GM23338 (cell line): Measurements from ENCODE around the gene ERGIC2. TPM values are rescaled to one million over a fixed set of nuclear protein-coding genes. Genes with fewer than 3 reads are reported as not detected.

Experiments used
- ATAC-seq: fragments of 200-7000 bp; cut with Tn5 transposase; 3 replicates; pipeline ENCODE4 v1.9.1; 2020
- DNase-seq: peaks from one replicate; pipeline ENCODE4 v3.0.0-alpha.2; 2015; ENCODE audit warnings: low spot score
- H2AFZ ChIP-seq: fragments of 200-600 bp; sonication (generic); 2 replicates; pipeline ENCODE4 v1.8.0; 2016; ENCODE audit warnings: antibody characterized with exemption, mild to moderate bottlenecking, moderate library complexity
- H3F3A ChIP-seq: fragments of 200-600 bp; sonication (generic); replicated peaks from 2 replicates; pipeline ENCODE4 v1.8.0; 2017; ENCODE audit warnings: antibody characterized with exemption, mixed run types, low read depth
- H3K27ac ChIP-seq: fragments of 200-600 bp; sonication (generic); 2 replicates; pipeline ENCODE4 v1.6.1; 2016; ENCODE audit warnings: low read depth
- H3K27me3 ChIP-seq: fragments of 200-600 bp; sonication (generic); 2 replicates; pipeline ENCODE4 v1.8.0; 2016; ENCODE audit warnings: mild to moderate bottlenecking, mixed run types, moderate library complexity; ENCODE audit not compliant: insufficient read depth
- H3K36me3 ChIP-seq: fragments of 200-600 bp; sonication (generic); 2 replicates; pipeline ENCODE4 v1.8.0; 2016; ENCODE audit warnings: mild to moderate bottlenecking; ENCODE audit not compliant: insufficient read depth
- H3K4me1 ChIP-seq: fragments of 200-600 bp; sonication (generic); 2 replicates; pipeline ENCODE4 v1.8.0; 2016; ENCODE audit warnings: mild to moderate bottlenecking, moderate library complexity; ENCODE audit not compliant: insufficient read depth
- H3K4me2 ChIP-seq: fragments of 200-600 bp; sonication (generic); 2 replicates; pipeline ENCODE4 v1.7.1; 2017; ENCODE audit warnings: mixed run types
- H3K4me3 ChIP-seq: fragments of 200-600 bp; sonication (generic); 2 replicates; pipeline ENCODE4 v1.6.1; 2016; ENCODE audit warnings: mixed run types
- H3K79me2 ChIP-seq: fragments of 200-600 bp; sonication (generic); replicated peaks from 2 replicates; pipeline ENCODE4 v1.8.0; 2017; ENCODE audit warnings: mild to moderate bottlenecking; ENCODE audit not compliant: insufficient read depth
- H3K9me2 ChIP-seq: fragments of 200-600 bp; sonication (generic); 2 replicates; pipeline ENCODE4 v1.8.0; 2017; ENCODE audit not compliant: insufficient read depth
- H4K20me1 ChIP-seq: fragments of 200-600 bp; sonication (generic); replicated peaks from 2 replicates; pipeline ENCODE4 v1.8.0; 2017; ENCODE audit warnings: mild to moderate bottlenecking; ENCODE audit not compliant: insufficient read depth
- H3K27ac Mint-ChIP-seq: 2 replicates; pipeline ENCODE4 v1.8.0; 2020; ENCODE audit warnings: inconsistent platforms, mild to moderate bottlenecking, moderate library complexity, mixed read lengths
- H3K27me3 Mint-ChIP-seq: 3 replicates; pipeline ENCODE4 v1.8.0; 2022; ENCODE audit warnings: low read depth, mild to moderate bottlenecking, moderate library complexity, mixed read lengths, inconsistent platforms; ENCODE audit not compliant: insufficient read depth, poor library complexity
- H3K36me3 Mint-ChIP-seq: 3 replicates; pipeline ENCODE4 v1.8.0; 2021; ENCODE audit warnings: low read depth, mild to moderate bottlenecking, inconsistent platforms, moderate library complexity, mixed read lengths
- H3K4me1 Mint-ChIP-seq: 3 replicates; pipeline ENCODE4 v1.8.0; 2020; ENCODE audit warnings: mild to moderate bottlenecking, inconsistent platforms, mixed read lengths
- H3K4me3 Mint-ChIP-seq: 3 replicates; pipeline ENCODE4 v1.8.0; 2021; ENCODE audit warnings: moderate library complexity, mild to moderate bottlenecking, inconsistent platforms, mixed read lengths
- H3K9me3 Mint-ChIP-seq: 3 replicates; pipeline ENCODE4 v1.8.0; 2020; ENCODE audit warnings: moderate library complexity, mild to moderate bottlenecking, inconsistent platforms, mixed read lengths
- CREB1 ChIP-seq: fragments of 250-450 bp; sonication (Bioruptor Pico); IDR thresholded peaks from 2 replicates; pipeline ENCODE4 v1.5.0; 2020; ENCODE audit warnings: low read depth, mild to moderate bottlenecking, moderate library complexity
- CTCF ChIP-seq, 2 experiments: fragments of 200-600 bp in 1 of 2; sonication (generic) in 1 of 2; conservative IDR thresholded peaks; 2 replicates each; pipeline versions ENCODE4 v1.5.1 to v1.6.1; 2016 to 2017; ENCODE audit warnings: antibody characterized with exemption in 2 of 2, low read depth in 2 of 2, mild to moderate bottlenecking in 2 of 2, moderate library complexity in 1 of 2
- ETS1 ChIP-seq: IDR thresholded peaks from 2 replicates; pipeline ENCODE4 v1.6.1; 2016; ENCODE audit warnings: antibody characterized with exemption
- EZH2 ChIP-seq: fragments of 200-600 bp; sonication (generic); IDR thresholded peaks from one replicate; pipeline ENCODE4 v1.8.0; 2017; ENCODE audit warnings: antibody characterized with exemption, mild to moderate bottlenecking, low read depth; ENCODE audit not compliant: unreplicated experiment
- EZH2phosphoT487 ChIP-seq: fragments of 200-600 bp; sonication (generic); IDR thresholded peaks from one replicate; pipeline ENCODE4 v1.8.1; 2018; ENCODE audit warnings: antibody characterized with exemption; ENCODE audit not compliant: unreplicated experiment
- JUNB ChIP-seq: IDR thresholded peaks from one replicate; pipeline ENCODE4 v1.6.1; 2016; ENCODE audit warnings: antibody characterized with exemption; ENCODE audit not compliant: unreplicated experiment
- NANOG ChIP-seq: IDR thresholded peaks from 2 replicates; pipeline ENCODE4 v1.6.1; 2016; ENCODE audit warnings: antibody characterized with exemption, borderline replicate concordance
- POLR2AphosphoS5 ChIP-seq: IDR thresholded peaks from 2 replicates; pipeline ENCODE4 v1.6.1; 2016; ENCODE audit warnings: antibody characterized with exemption, low read depth
- REST ChIP-seq: IDR thresholded peaks from one replicate; pipeline ENCODE4 v1.6.1; 2018; ENCODE audit warnings: antibody characterized with exemption; ENCODE audit not compliant: unreplicated experiment
- STAT1 ChIP-seq: IDR thresholded peaks from one replicate; pipeline ENCODE4 v1.6.1; 2016; ENCODE audit warnings: antibody characterized with exemption; ENCODE audit not compliant: unreplicated experiment
- ZNF114 ChIP-seq: fragments of 250-450 bp; sonication (Bioruptor Pico); IDR thresholded peaks from 2 replicates; pipeline ENCODE4 v1.5.0; 2020; ENCODE audit warnings: mild to moderate bottlenecking, moderate library complexity
- ZNF331 ChIP-seq: fragments of 250-450 bp; sonication (Bioruptor Pico); IDR thresholded peaks from 2 replicates; pipeline ENCODE4 v1.5.0; 2020; ENCODE audit warnings: low read depth, mild to moderate bottlenecking, moderate library complexity
- ZNF462 ChIP-seq: fragments of 250-450 bp; sonication (Bioruptor Pico); IDR thresholded peaks from 2 replicates; pipeline ENCODE4 v1.5.0; 2020; ENCODE audit warnings: mild to moderate bottlenecking, moderate library complexity
- polyA plus RNA-seq: library from polyadenylated mRNA; unstranded; fragments of >200 nt; fragmentation: Nextera tagmentation; extraction: Ambion mirVana; gene quantifications from 2 replicates; pipeline ENCODE4 v1.2.1, GENCODE V29; 2016
- total RNA-seq: library from RNA; depleted of rRNA; stranded (reverse); fragments of >200 nt; shearing (Covaris generic); gene quantifications from 2 replicates; pipeline ENCODE4 v1.2.3, GENCODE V29; 2014

Gene ERGIC2
- total and polyA plus RNA-seq, 2 experiments from 2014 or later: 77.1 to 107 TPM

- Mint-ChIP-seq H3K27me3 (no peaks in the 10 kb centered on the region), H3K9me3 (no peaks in the 10 kb centered on the region), H3K4me1 (no peaks in the 10 kb centered on the region), H3K27ac (no peak overlapping the region), H3K36me3 (peaks cover 25% of the 10 kb centered on the region; the same call in 2 of the 3 replicates), H3K4me3 (no peak overlapping the region)
- no peak overlapping the region for H2AFZ ChIP-seq
- no peaks in the 10 kb centered on the region for H3K4me1 ChIP-seq
- peaks cover 4% of the 10 kb centered on the region; the same call in 1 of the 2 replicates for H3K36me3 ChIP-seq
- H4K20me1 ChIP-seq: no peaks in the 10 kb centered on the region
- H3F3A ChIP-seq: no peaks in the 10 kb centered on the region
- TF ChIP-seq EZH2phosphoT487 (no peak), POLR2AphosphoS5 (no peak), STAT1 (no peak), CREB1 (CRISPR knock-in tag) (no peak), ETS1 (no peak), JUNB (no peak), NANOG (no peak), EZH2 (no peak), REST (no peak), CTCF (conservative IDR thresholded peaks at IDR 0.05; ENCODE audit: low read depth in 2 of 2) (no peak), ZNF114 (CRISPR knock-in tag) (no peak), ZNF331 (CRISPR knock-in tag) (no peak), ZNF462 (CRISPR knock-in tag) (no peak)
- no peaks in the 10 kb centered on the region for H3K9me2 ChIP-seq
- no peaks in the 10 kb centered on the region for H3K79me2 ChIP-seq
- H3K27ac ChIP-seq: no peak overlapping the region
- DNase-seq (no peak), ATAC-seq (no peak)
- no peaks in the 10 kb centered on the region for H3K27me3 ChIP-seq
- H3K4me3 ChIP-seq: no peak overlapping the region
- no peak overlapping the region for H3K4me2 ChIP-seq
These were observed 37.8 kb downstream of the ERGIC2 start for GRCh38 chr12:29343022-29343799.
